Small intestine (tissue), 7 donors: ENCODE results near the gene ERG28. TPM values are rescaled to one million over a fixed set of nuclear protein-coding genes. Genes with fewer than 3 reads are reported as not detected.
"Not testable (repeated sequence)": the region's sequence is repeated elsewhere in the genome, so short reads cannot be mapped to it uniquely, and the experiment has no call there.

Experiments
- DNase-seq, 2 donors: peaks; one replicate each; pipeline versions ENCODE4 v3.0.0 to v3.0.0-alpha.2; 2013
- FAIRE-seq: peaks from 2 replicates; lab custom pipeline; 2012; peaks lifted over from hg19 to GRCh38; lab: Jason Lieb, UNC
- H3K27ac ChIP-seq, 3 donors: one replicate each; pipeline ENCODE4 v1.5.1; 2013; ENCODE audit warnings: low read length in 2 of 3, mild to moderate bottlenecking in 2 of 3, control low read depth in 1 of 3, inconsistent platforms in 1 of 3, low read depth in 1 of 3, moderate library complexity in 1 of 3
- H3K27me3 ChIP-seq, 3 donors: one replicate each; pipeline ENCODE4 v1.6.1; 2013; ENCODE audit warnings: low read length in 3 of 3, inconsistent platforms in 1 of 3; ENCODE audit not compliant: control insufficient read depth in 3 of 3, insufficient read depth in 3 of 3
- H3K36me3 ChIP-seq, 3 donors: one replicate each; pipeline ENCODE4 v1.6.1; 2013; ENCODE audit warnings: low read length in 3 of 3, inconsistent platforms in 1 of 3, low read depth in 1 of 3, mild to moderate bottlenecking in 1 of 3, moderate library complexity in 1 of 3; ENCODE audit not compliant: control insufficient read depth in 3 of 3, insufficient read depth in 2 of 3
- H3K4me1 ChIP-seq, 3 donors: one replicate each; pipeline ENCODE4 v1.6.1; 2013; ENCODE audit warnings: low read length in 2 of 3, inconsistent platforms in 1 of 3, low read depth in 1 of 3, mild to moderate bottlenecking in 1 of 3, moderate library complexity in 1 of 3; ENCODE audit not compliant: control insufficient read depth in 3 of 3, insufficient read depth in 2 of 3
- H3K4me3 ChIP-seq, 3 donors: one replicate each; pipeline ENCODE4 v1.5.1; 2013; ENCODE audit warnings: low read length in 3 of 3, control low read depth in 1 of 3, inconsistent platforms in 1 of 3, low read depth in 1 of 3, mild to moderate bottlenecking in 1 of 3, moderate library complexity in 1 of 3
- H3K9me3 ChIP-seq, 2 donors: one replicate each; pipeline ENCODE4 v1.6.1; 2013; ENCODE audit warnings: low read depth in 1 of 2, low read length in 1 of 2; ENCODE audit not compliant: control insufficient read depth in 2 of 2, insufficient read depth in 1 of 2
- WGBS, 3 donors: extraction: QIAGEN DNeasy Blood & Tissue Kit; methylation state at CpG; one replicate each; pipeline ENCODE4 v1.1.7; 2013; 5-methylcytosine and 5-hydroxymethylcytosine counted together
- polyA plus RNA-seq, 4 donors: library from polyadenylated mRNA; stranded (reverse) in 3 of 4; unstranded in 1 of 4; fragments of 200-250 nt in 3 of 4; fragments of 120-200 nt in 1 of 4; gene quantifications; one replicate each; pipeline versions ENCODE4 v1.2.1 to v1.2.3, GENCODE V29; 2013
- donor health status: healthy with polysubstance abuse.
- donor health status: control.
- donor health status: control.
- donor health status: Bipolar disorder and iron deficiency.
- donor health status: healthy.

ERG28 gene
- polyA plus RNA-seq, 4 donors = 4.1 to 26.8 (median 14.0) TPM

DNA sequence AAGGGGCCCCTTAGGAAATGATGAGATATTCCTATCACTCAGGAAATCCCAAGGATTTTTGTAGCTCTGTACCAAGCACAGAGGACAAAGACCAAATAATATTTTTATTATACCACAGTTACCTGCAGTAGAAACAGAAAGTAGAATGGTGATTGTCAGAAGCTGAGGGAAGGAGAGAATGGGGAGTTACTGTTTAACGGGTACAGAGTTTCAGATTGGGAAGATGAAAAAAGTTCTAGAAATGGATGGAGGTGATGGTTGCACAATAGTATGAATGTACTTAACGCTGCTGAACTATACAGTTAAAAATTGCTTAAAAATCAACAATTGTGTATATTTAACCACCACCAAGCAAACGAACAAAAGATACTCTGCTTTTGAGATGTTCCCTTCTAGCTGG, 58.2 kb downstream of the ERG28 start:
- Histone ChIP-seq H3K27me3 (no peaks in the 10 kb centered on the region), H3K9me3 (peaks cover 0 to 4% of the 10 kb centered on the region in 2 donors), H3K4me1 (peaks cover 0 to 19% (median 3%) of the 10 kb centered on the region in 3 donors), H3K36me3 (no peaks in the 10 kb centered on the region), H3K27ac (peak overlapping the region in 1 of 3 donors; percentile 69), H3K4me3 (no peak overlapping the region)
- 27 to 52% (median 30%) methylated on average over 3 of the region's 3 CpGs for WGBS, 3 donors
- DNase-seq (peak; percentile 61 to 62), FAIRE-seq (no peak)

DNA sequence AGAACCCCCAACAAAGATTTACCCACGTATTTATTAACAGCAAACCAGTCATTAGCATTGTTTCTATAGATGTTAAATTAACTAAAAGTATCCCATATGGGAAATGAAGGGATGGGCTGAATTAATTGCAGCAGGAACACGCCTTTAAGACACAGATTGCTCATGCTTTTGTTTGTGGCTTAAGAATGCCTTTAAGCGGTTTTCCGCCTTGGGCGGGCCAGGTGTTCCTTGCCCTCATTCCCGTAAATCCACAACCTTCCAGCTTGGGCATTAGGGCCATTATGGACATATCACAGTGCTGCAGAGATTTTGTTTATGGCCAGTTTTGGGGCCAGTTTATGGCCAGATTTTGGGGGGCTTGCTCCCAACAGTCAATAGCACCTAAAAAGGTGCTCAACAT, 59.6 kb downstream of the ERG28 start:
- 67 to 75% (median 73%) methylated on average over 6 of the region's 6 CpGs for WGBS, 3 donors
- not testable (repeated sequence) for H3K4me3 ChIP-seq, FAIRE-seq, H3K27me3 ChIP-seq, H3K27ac ChIP-seq, H3K9me3 ChIP-seq, H3K36me3 ChIP-seq
- peak in 1 of 2 donors; percentile 21 for DNase-seq
- H3K4me1 ChIP-seq = peaks cover 0 to 19% (median 3%) of the 10 kb centered on the region in 3 donors

DNA sequence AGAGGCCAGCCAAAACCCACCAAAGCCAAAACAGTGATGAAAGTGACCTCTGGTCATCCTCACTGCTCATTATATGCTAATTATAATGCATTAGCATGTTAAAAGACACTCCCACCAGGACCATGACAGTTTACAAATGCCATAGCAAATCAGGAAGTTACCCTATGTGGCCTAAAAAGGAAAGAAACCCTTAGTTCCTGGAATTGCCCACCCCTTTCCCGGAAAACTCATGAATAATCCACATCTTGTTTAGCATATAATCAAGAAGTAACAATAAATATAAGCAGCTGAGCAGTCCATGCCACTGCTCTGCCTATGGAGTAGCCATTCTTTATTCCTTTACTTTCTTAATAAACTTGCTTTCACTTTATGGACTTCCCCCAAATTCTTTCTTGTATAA, 60.6 kb downstream of the ERG28 start:
- not testable (repeated sequence) for FAIRE-seq, H3K27ac ChIP-seq, H3K9me3 ChIP-seq, H3K27me3 ChIP-seq, H3K4me3 ChIP-seq, H3K36me3 ChIP-seq, DNase-seq
- H3K4me1 ChIP-seq = peaks cover 0 to 19% (median 3%) of the 10 kb centered on the region in 3 donors
- WGBS, 3 donors = 87 to 90% (median 90%) methylated on average over 1 of the region's 1 CpG

Other genes with a start within 250 kb of the ERG28 start
- gene JDP2, start 232.9 kb downstream of the ERG28 start, polyA plus RNA-seq = 10 to 100 TPM; 26.1 to 45.6 (median 42.2) TPM
- 1 to 10 TPM in 3 of 4 donors, under 1 TPM in 1; 0.74 to 5.9 (median 4.7) TPM for gene BATF, start 138.4 kb downstream of the ERG28 start, polyA plus RNA-seq
- gene FLVCR2, start 82.3 kb downstream of the ERG28 start, polyA plus RNA-seq = 10 to 100 TPM; 12.6 to 29.7 (median 17.1) TPM
- gene TTLL5, start 370 bp upstream of the ERG28 start, polyA plus RNA-seq = 10 to 100 TPM in 2 of 4 donors, 1 to 10 TPM in 2; 4.6 to 14.8 (median 8.5) TPM